DLD1 (cell line): ENCODE data around the gene MRPL36.
"Not testable (repeated sequence)": the region's sequence is repeated elsewhere in the genome, so short reads cannot be mapped to it uniquely, and the experiment has no call there.

Experiments used
- in situ Hi-C: cut with HindIII; loops from 2 replicates; pipeline ENCODE4 v1.10.0; 2017; ENCODE audit warnings: low sequenced_read_pairs

Gene MRPL36

GRCh38 chr5:1797103-1797800 is 2.4 kb downstream of the MRPL36 start:
- in situ Hi-C loops, result no loop called here

- in situ Hi-C loops, result no loop called here
Measured at GRCh38 chr5:1796371-1797102, 3.1 kb downstream of the MRPL36 start.

DNA sequence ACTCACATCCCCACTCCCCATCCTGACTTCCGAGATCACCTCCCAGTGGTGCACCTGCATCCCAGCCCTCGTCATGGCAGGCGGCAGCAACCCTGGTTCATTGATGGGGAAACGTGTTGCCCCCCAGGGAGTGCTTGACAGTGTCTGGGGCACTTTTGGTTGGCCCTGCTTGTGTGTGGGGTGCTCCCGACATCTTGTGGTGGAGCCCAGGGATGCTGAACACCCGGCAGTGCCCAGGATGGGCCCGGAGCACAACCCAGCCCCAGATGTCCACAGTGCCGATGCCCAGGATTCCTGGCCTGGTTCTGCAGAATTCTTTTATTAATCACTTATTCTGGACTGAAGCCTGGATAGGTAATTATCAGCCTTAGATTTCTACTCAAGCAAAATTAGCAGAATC is 3.7 kb downstream of the MRPL36 start:
- in situ Hi-C loops, result no loop called here

GRCh38 chr5:1795506-1795905 is 4.1 kb downstream of the MRPL36 start:
- in situ Hi-C loops, result no loop called here

DNA sequence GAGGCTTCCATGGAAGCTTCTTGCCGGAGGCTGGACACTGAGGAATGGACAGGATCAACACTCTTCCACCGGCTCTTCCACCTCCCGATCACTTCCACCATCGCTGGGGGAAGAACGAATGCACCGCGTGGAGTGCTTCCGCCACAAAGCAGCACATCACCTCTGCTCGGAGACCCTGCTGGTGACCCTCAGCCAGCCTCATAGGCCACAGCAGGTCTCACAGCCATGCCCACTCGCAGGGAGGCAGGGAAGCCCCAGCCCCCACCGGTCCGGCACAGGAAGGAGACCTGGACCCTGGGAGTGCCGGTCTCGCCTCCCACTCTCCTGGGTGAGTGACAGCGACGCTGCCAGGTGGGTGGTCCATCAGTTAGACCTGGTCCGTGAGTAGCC is 4.7 kb downstream of the MRPL36 start:
- in situ Hi-C loops, result no loop called here

DNA sequence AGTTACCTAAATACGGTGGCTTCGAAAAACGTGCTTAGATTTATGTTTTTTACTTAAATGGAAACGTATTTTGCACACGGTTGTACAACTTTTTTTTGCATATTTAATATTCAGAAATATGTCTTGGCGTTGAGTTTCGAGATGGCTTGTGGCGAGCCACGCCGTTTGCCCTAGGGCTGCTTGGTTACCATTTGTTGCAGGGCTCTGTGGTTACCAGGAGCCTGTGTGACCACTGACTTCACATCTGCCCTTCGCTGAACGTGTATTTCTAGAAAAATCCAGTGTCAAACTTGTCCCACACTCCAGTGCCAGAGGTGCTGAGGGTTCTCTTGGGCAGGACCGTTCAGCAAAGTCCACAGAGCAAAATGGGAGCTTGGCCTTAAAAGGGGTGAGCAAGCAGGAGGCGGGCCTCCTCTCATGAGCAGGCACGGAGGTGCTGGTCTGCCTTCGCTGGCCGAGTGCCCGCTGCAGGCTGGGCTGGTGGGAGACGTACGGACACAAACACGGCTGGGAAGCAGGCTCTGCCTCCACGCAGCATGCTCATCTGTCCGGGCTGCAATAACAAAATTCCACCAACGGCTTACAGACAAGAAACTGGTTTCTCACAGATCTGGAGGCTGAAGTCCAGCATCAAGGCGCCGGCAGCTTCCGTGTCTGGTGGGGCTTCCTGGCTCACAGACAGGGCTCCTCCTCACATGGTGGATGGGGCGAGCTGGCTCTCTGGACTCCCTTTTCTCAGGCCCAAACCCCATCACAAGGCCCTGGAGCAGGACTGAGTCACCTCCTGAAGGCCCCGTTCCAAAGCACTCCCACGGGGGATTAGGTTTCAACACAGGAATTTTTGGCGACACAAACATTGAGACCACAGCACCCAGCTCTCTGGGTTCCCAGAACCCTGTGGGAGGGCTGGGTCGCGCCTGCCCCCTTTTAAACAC is 5.4 kb downstream of the MRPL36 start:
- in situ Hi-C loops, result no loop called here

DNA sequence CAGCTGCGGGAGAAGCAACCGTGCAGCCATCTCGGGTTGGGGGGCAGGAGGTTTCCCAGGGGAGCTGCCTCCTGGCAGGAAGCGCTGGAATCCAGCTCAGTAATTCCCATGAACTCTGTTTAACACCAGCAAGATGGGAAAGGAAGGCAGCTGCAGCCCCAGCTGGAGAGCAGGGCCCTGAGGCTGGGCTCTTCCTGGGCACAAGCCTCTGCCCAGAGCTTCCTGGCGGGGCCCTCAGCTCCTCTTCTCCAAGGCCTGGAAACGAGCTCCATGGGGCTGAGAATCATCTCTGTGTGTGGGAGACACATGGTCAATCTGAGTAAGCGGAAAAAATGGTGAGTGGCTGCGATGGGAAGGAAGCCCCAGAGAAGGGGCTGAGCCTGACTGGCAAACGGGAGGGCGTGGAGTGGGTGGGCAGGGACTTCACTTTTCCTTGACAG is 6.3 kb downstream of the MRPL36 start:
- in situ Hi-C loops, result no loop called here

DNA sequence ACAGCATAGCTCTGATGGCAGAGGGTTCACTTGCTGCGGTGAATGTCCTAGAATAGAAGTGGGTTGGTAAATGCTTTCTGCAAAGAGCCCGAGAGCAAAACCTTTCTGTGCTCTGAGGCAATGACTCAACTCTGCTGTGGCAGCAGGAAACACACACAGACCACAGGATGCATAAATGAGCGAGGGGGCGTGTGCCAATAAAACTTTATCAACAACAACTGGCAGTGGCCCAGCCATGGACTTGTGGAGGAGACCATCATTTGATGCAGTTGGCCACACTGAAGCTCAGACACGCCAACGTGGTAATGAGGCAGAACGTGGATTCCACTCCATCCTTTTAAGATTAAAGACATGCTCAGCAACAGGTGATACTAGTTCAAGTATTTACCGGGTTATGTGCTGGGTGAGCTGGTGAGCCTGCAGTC is 6.8 kb downstream of the MRPL36 start:
- in situ Hi-C loops, result no loop called here

GRCh38 chr5:1791176-1791575 is 8.5 kb downstream of the MRPL36 start:
- in situ Hi-C loops, result no loop called here

- in situ Hi-C loops, result no loop called here
Measured at GRCh38 chr5:1789834-1790471, 9.7 kb downstream of the MRPL36 start.

GRCh38 chr5:1789438-1789833 is 10.2 kb downstream of the MRPL36 start:
- in situ Hi-C loops, result not testable (repeated sequence)

DNA sequence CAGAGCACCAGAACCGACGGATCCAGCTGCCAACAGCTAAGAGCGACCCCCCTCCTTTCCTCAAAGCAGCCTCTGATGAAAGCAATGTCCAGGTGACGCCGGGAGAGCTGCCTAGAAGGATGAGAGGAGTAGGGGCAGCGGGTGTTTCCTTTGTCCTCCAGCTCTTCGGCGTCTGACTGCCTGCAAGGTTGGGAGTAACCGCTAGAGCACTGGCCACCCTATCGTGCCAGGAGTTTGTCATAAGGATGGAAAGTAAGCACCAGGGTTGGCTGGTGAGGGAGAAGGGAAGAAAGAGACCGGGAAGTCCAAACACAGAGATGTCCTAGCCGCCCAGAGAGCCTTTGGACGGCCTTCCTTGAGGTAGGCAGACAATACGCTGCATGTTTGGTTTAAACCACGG is 10.8 kb downstream of the MRPL36 start:
- in situ Hi-C loops, result no loop called here

DNA sequence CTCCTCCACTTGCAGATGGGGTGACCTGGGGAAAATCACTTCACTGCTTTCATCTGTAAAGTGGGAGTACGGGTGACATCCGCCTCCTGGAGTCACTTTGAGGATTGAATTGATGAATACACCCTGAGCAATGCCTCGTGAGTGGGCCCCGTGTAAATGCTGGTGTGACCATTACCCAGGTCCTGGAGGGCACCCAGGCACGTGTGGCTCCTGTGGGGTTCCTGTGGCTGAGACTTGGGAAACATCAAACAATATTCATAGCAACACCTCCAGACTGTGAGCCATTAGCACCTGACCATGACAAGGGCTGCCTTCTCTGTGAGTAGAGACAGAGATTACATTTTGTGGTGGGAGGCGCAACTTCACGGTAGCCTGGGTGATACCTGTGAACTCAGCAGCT is 11.4 kb downstream of the MRPL36 start:
- in situ Hi-C loops, result no loop called here

GRCh38 chr5:1787472-1788047 is 12.1 kb downstream of the MRPL36 start:
- in situ Hi-C loops, result no loop called here

DNA sequence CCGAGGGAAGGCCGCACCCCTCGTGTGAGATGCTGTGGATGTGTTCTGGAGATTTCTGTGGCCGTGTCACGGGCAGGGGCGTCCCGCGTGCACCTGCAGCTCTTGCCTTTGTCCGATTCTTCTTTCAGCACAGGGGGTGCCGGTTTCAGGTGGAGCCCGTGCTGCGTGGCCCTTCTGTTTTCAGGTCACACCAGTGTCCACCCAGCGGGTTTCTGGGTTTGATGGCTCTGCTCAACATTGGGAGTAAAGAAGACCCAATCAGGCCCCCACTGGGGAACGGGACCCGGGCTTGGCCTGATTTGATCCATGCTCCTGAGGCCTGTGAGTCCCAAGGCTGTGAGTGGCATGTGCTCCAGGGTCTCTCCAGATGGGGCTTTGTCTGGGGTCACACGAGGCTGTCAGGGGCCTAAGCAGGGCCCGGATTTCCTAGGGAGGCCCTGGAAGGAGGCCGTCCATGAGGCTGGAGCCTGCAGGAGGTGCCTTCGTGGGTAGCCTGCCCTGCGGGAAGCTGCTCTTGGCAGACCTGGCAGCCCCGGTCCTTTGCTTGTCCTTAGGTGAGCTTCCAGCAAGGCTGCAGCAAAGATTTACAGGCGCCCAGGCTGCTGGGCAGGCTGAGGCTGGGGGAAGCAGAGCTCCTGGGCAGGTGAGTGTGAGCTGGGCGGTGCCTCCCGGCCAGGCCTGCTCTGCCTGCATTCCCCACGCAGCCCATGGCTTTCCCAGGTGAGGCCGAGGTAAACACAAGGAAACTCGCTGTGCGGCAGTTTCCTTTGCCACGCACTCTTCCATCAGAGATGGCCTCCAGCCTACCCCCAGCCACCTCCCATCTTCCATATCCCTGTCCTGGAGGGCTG is 12.8 kb downstream of the MRPL36 start:
- in situ Hi-C loops, result no loop called here

GRCh38 chr5:1785984-1786383 is 13.7 kb downstream of the MRPL36 start:
- in situ Hi-C loops, result no loop called here

GRCh38 chr5:1785062-1785461 is 14.6 kb downstream of the MRPL36 start:
- in situ Hi-C loops, result no loop called here

GRCh38 chr5:1784197-1785050 is 15.2 kb downstream of the MRPL36 start:
- in situ Hi-C loops, result no loop called here

DNA sequence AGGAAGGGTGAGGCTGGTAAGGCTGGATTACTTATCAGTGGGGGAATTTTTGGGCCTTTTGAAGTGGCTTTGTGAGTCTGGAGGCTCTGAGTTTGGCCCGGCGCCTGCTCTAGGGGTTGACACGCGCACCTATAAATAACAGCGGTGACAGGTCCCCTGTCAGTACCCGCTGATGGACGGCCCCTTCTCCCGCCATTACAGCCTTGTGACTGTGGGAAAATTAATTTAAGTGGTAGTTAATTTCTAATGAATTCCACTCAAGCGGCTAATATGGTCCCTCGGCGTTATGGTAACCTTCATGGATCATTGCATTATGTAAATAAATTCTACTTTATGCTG is 16.5 kb downstream of the MRPL36 start:
- in situ Hi-C loops, result no loop called here
